NCI-H2081 treated with DMSO at 0.1 percent for 48 hours (cell line): ENCODE data around the gene HS3ST5.
"Not testable (repeated sequence)": the region's sequence is repeated elsewhere in the genome, so short reads cannot be mapped to it uniquely, and the experiment has no call there.

ENCODE experiments used
- DNase-seq: peaks from one replicate; lab custom pipeline; 2025; lab: John Stamatoyannopoulos, UW

HS3ST5 gene

GRCh38 chr6:114276783-114277182 is 66.0 kb downstream of the HS3ST5 start:
- no peak for DNase-seq

- no peak for DNase-seq
These were observed 68.0 kb downstream of the HS3ST5 start for GRCh38 chr6:114274836-114275235.

GRCh38 chr6:114272582-114272981 is 70.2 kb downstream of the HS3ST5 start:
- DNase-seq = no peak

- no peak for DNase-seq
These were observed 71.4 kb downstream of the HS3ST5 start for GRCh38 chr6:114271405-114271804.

GRCh38 chr6:114267897-114268296 is 74.9 kb downstream of the HS3ST5 start:
- no peak for DNase-seq

- no peak for DNase-seq
These were observed 82.0 kb downstream of the HS3ST5 start for GRCh38 chr6:114260810-114261209.

GRCh38 chr6:114258376-114258775 is 84.4 kb downstream of the HS3ST5 start:
- no peak for DNase-seq

- DNase-seq = no peak
These were observed 89.4 kb downstream of the HS3ST5 start for GRCh38 chr6:114253431-114253830.

- no peak for DNase-seq
These were observed 93.3 kb downstream of the HS3ST5 start for GRCh38 chr6:114249522-114249921.

- no peak for DNase-seq
These were observed 95.7 kb downstream of the HS3ST5 start for GRCh38 chr6:114247101-114247500.

- no peak for DNase-seq
These were observed 102.0 kb downstream of the HS3ST5 start for GRCh38 chr6:114240796-114241195.

GRCh38 chr6:114228675-114229074 is 114.1 kb downstream of the HS3ST5 start:
- no peak for DNase-seq

GRCh38 chr6:114227944-114228468 is 114.8 kb downstream of the HS3ST5 start:
- no peak for DNase-seq

GRCh38 chr6:114220241-114220640 is 122.6 kb downstream of the HS3ST5 start:
- no peak for DNase-seq

- no peak for DNase-seq
These were observed 124.1 kb downstream of the HS3ST5 start for GRCh38 chr6:114218437-114219340.

GRCh38 chr6:114217996-114218395 is 124.8 kb downstream of the HS3ST5 start:
- DNase-seq = not testable (repeated sequence)

GRCh38 chr6:114216789-114217467 is 125.9 kb downstream of the HS3ST5 start:
- DNase-seq = no peak

- no peak for DNase-seq
These were observed 132.4 kb downstream of the HS3ST5 start for GRCh38 chr6:114210467-114210866.

- DNase-seq = no peak
These were observed 139.4 kb downstream of the HS3ST5 start for GRCh38 chr6:114203460-114203859.

GRCh38 chr6:114202389-114202788 is 140.4 kb downstream of the HS3ST5 start:
- no peak for DNase-seq

- DNase-seq = no peak
These were observed 141.9 kb downstream of the HS3ST5 start for GRCh38 chr6:114200891-114201290.

GRCh38 chr6:114195631-114196403 is 147.0 kb downstream of the HS3ST5 start:
- no peak for DNase-seq
